Esophagus squamous epithelium (tissue), 5 donors: ENCODE results near the gene SURF2. TPM values are rescaled to one million over a fixed set of nuclear protein-coding genes. Genes with fewer than 3 reads are reported as not detected.
"Not testable (repeated sequence)": the region's sequence is repeated elsewhere in the genome, so short reads cannot be mapped to it uniquely, and the experiment has no call there.

Source experiments
- DNase-seq: peaks from one replicate; lab custom pipeline; 2025; lab: John Stamatoyannopoulos, UW
- H3K27ac ChIP-seq, 4 donors: fragments of 200-600 bp; sonication (generic); one replicate each; pipeline ENCODE4 v1.5.1; 2016 to 2019; ENCODE audit warnings: mild to moderate bottlenecking in 1 of 4
- H3K27me3 ChIP-seq, 4 donors: fragments of 200-600 bp; sonication (generic); 1 replicate in 3 of 4; 2 replicates in 1 of 4; pipeline versions ENCODE4 v1.5.1 to v1.6.0; 2017 to 2021; ENCODE audit warnings: antibody characterized with exemption in 1 of 4
- H3K36me3 ChIP-seq, 3 donors: fragments of 200-600 bp; sonication (generic); one replicate each; pipeline ENCODE4 v1.5.1; 2016 to 2019
- H3K4me1 ChIP-seq, 3 donors: fragments of 200-600 bp; sonication (generic); one replicate each; pipeline ENCODE4 v1.5.1; 2017 to 2019
- H3K4me3 ChIP-seq, 4 donors: fragments of 200-600 bp; sonication (generic); 1 replicate in 3 of 4; 2 replicates in 1 of 4; pipeline ENCODE4 v1.5.1; 2016 to 2019; ENCODE audit warnings: mild to moderate bottlenecking in 2 of 4, moderate library complexity in 1 of 4
- H3K9me3 ChIP-seq, 3 donors: fragments of 200-600 bp; sonication (generic); one replicate each; pipeline ENCODE4 v1.5.1; 2016 to 2019
- POLR2A ChIP-seq, 4 donors: fragments of 450-650 bp; IDR thresholded peaks; one replicate each; pipeline ENCODE4 v1.6.1; 2017; ENCODE audit warnings: antibody characterized with exemption in 4 of 4, mild to moderate bottlenecking in 4 of 4, moderate library complexity in 3 of 4
- WGBS, 2 donors: methylation state at CpG; one replicate each; pipeline ENCODE4 v1.1.5; 2018; 5-methylcytosine and 5-hydroxymethylcytosine counted together
- intact Hi-C: fragments of 100-400 bp; cut with DNase I; formaldehyde crosslinking; loops from one replicate; pipeline ENCODE4 v1.15.0; 2022
- total RNA-seq, 4 donors: library from RNA; depleted of rRNA; stranded (reverse); fragments of >200 nt; gene quantifications; one replicate each; pipeline ENCODE4 v1.1.0, GENCODE V29; 2016
- TF ChIP-seq, protein P1 (sequence below), 6 experiments: fragments of 450-650 bp in 4 of 6; fragments of 200-600 bp in 2 of 6; sonication (generic) in 2 of 6; IDR thresholded peaks; one replicate each; pipeline ENCODE4 v1.5.1; 2016 to 2019; ENCODE audit warnings: antibody characterized with exemption in 6 of 6, mild to moderate bottlenecking in 4 of 6, moderate library complexity in 4 of 6
- donor health status: DM: yes; HTN: yes; CAD: no.

SURF2 gene
- total RNA-seq, 4 donors from 2014 or later = 30.1 to 36.8 (median 33.6) TPM

DNA sequence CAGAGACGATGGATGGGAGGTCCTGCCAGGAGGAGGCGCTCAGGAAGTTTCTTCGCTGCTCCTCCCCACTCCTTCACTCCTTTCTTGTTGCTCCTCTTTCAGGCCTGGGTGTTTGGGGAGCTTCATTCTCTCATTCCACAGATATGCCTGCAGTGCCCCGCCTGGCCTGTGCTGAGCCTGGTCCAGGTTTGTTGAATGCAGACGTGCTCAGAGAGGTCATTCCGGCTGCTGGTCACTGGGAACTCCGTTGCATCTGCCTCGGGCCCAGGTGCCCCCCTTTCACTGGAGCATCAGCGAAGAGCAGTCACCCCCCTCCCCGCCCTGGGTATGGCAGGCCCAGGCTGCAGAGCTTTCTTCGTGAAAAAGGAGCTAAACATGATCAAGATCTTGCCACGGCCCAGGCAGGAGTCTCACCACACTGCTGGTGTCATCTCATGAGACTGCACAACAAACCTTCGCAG is 35.9 kb upstream of the SURF2 start:
- H3K27ac ChIP-seq = no peak overlapping the region
- WGBS, 2 donors = 82 to 87% methylated on average over 3 to 4 of the region's 13 CpGs
- DNase-seq = no peak
- no peaks in the 10 kb centered on the region for H3K9me3 ChIP-seq
- TF ChIP-seq POLR2A (IDR thresholded peaks at IDR 0.05) = no peak
- TF ChIP-seq, protein P1, sequence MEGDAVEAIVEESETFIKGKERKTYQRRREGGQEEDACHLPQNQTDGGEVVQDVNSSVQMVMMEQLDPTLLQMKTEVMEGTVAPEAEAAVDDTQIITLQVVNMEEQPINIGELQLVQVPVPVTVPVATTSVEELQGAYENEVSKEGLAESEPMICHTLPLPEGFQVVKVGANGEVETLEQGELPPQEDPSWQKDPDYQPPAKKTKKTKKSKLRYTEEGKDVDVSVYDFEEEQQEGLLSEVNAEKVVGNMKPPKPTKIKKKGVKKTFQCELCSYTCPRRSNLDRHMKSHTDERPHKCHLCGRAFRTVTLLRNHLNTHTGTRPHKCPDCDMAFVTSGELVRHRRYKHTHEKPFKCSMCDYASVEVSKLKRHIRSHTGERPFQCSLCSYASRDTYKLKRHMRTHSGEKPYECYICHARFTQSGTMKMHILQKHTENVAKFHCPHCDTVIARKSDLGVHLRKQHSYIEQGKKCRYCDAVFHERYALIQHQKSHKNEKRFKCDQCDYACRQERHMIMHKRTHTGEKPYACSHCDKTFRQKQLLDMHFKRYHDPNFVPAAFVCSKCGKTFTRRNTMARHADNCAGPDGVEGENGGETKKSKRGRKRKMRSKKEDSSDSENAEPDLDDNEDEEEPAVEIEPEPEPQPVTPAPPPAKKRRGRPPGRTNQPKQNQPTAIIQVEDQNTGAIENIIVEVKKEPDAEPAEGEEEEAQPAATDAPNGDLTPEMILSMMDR (IDR thresholded peaks at IDR 0.05) = no peak
- H3K27me3 ChIP-seq = no peaks in the 10 kb centered on the region
- no peaks in the 10 kb centered on the region for H3K36me3 ChIP-seq
- intact Hi-C loops = loop anchor here (5.0 kb wide), 1 partner anchor 133 kb away; no protein-coding TSS in a partner anchor
- H3K4me1 ChIP-seq = no peaks in the 10 kb centered on the region
- H3K4me3 ChIP-seq = no peak overlapping the region

DNA sequence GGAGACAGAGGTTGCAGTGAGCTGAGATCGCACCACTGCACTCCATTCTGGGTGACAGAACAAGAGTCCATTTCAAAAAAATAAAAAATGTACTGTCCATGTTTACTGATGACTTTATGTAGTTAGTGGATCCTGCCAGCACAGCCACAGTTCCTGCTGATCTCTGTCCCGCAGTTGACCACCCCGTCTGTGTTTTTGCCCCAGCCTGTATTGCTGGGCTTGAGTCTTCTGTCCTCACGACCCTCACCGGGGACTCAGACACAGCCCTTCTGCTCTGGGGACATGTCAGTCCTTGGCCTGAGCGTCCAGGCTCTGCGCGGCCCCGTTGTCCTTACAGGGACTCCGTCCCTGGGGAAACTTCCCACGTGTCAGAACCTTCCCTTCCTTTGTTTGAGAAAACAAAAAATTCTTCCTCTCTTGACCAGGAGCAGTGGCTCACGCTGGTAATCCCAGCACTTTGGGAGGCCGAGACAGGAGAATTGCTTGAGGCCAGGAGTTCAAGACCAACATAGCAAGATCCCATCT is 34.9 kb upstream of the SURF2 start:
- Histone ChIP-seq H3K4me3 (no peak overlapping the region), H3K27ac (no peak overlapping the region), H3K27me3 (no peaks in the 10 kb centered on the region), H3K4me1 (no peaks in the 10 kb centered on the region), H3K36me3 (no peaks in the 10 kb centered on the region), H3K9me3 (no peaks in the 10 kb centered on the region)
- intact Hi-C loops = loop anchor here (5.0 kb wide), 1 partner anchor 134 kb away; no protein-coding TSS in a partner anchor
- DNase-seq = no peak
- 76 to 81% methylated on average over 5 to 13 of the region's 13 CpGs for WGBS, 2 donors
- no peak for TF ChIP-seq POLR2A (IDR thresholded peaks at IDR 0.05)
- TF ChIP-seq, protein P1 (IDR thresholded peaks at IDR 0.05) = no peak

DNA sequence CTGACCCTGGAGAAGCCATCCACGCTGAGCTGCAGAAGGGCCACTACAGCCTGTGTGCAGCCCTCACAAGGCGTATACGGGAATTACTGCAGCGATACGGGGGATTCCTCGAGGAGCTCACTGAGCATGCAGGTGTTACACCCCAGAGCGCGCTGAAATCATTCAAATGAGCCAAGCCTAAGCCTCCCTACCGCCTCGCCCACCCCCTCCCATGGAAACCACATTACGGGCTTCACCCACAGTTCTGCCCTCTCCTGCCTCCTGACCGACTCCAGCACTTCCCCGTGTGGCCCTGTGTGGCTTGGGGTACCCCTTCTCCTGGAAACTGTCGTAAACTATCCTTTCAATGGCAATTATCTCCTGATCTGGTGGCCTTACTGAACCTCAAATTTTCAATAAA is 33.6 kb upstream of the SURF2 start:
- no peak overlapping the region for H3K4me3 ChIP-seq
- no peaks in the 10 kb centered on the region for H3K9me3 ChIP-seq
- H3K27me3 ChIP-seq = no peaks in the 10 kb centered on the region
- TF ChIP-seq, protein P1 (IDR thresholded peaks at IDR 0.05) = no peak
- TF ChIP-seq POLR2A (IDR thresholded peaks at IDR 0.05) = no peak
- intact Hi-C loops = loop anchor here (5.0 kb wide), 1 partner anchor 135 kb away; no protein-coding TSS in a partner anchor
- no peaks in the 10 kb centered on the region for H3K36me3 ChIP-seq
- WGBS, 2 donors = 77 to 90% methylated on average over 2 to 6 of the region's 14 CpGs
- no peak overlapping the region for H3K27ac ChIP-seq
- H3K4me1 ChIP-seq = no peaks in the 10 kb centered on the region
- no peak for DNase-seq

DNA sequence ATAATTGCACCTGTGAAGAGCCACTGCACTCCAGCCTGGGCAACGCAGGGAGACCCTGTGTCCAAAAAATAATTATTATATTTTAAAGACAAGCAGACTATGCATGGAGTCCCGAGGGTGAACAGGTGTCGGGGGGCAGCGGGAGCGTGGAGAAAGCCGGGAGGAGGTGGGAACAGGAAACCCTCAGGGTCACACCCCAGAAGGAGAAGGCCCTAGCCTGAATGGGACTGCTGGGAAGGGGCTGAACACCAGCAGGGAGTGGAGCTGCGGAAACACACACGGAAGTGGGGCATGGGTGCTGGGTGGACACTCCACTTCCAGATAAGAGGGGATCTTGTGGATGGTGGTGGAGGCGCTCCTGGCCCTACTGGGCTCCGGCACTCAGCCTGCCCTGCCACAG is 33.1 kb upstream of the SURF2 start:
- TF ChIP-seq, protein P1 (IDR thresholded peaks at IDR 0.05) = no peak
- no peak for TF ChIP-seq POLR2A (IDR thresholded peaks at IDR 0.05)
- H3K4me3 ChIP-seq = no peak overlapping the region
- no peaks in the 10 kb centered on the region for H3K27me3 ChIP-seq
- no peaks in the 10 kb centered on the region for H3K4me1 ChIP-seq
- intact Hi-C loops = loop anchor here (5.0 kb wide), 1 partner anchor 136 kb away; no protein-coding TSS in a partner anchor
- H3K9me3 ChIP-seq = no peaks in the 10 kb centered on the region
- DNase-seq = no peak
- H3K36me3 ChIP-seq = no peaks in the 10 kb centered on the region
- no peak overlapping the region for H3K27ac ChIP-seq
- WGBS, 2 donors = 83 to 95% methylated on average over 9 to 10 of the region's 10 CpGs

DNA sequence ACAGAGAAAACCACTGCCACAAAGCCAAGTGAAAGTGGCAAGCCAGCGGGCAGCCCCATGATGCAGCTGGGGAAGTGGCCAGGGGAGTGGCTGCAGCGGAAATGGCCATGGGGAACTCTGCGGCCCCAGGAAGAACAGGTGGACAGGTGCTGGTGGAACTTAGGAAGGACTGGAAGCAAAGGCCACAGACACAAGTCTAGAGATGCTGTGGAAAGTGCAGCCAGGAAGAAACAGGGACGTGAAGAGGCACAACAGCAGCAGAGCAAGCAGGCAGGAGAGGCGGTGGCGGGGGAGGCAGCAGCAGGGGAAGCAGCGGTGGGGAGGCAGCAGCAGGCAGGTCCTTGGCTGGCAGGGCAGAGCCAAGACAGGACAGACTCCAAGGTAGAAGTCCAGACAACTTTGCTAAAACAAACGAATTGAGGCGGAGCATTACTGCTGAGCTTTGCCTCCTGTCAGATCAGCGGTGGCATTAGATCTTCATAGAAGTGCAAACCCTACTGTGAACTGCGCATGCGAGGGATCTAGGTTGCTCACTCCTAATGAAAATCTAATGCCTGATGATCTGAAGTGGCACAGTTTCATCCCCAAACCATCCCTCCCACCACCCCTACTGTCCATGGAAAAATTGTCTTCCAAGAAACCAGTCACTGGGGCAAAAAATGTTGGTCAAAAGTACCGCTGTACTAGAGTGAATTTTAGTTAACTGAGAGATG is 32.2 kb upstream of the SURF2 start:
- WGBS, 2 donors = 78 to 82% methylated on average over 13 of the region's 13 CpGs
- H3K4me1 ChIP-seq = peaks cover 0 to 4% (median 0%) of the 10 kb centered on the region in 3 donors
- H3K36me3 ChIP-seq = no peaks in the 10 kb centered on the region
- H3K9me3 ChIP-seq = no peaks in the 10 kb centered on the region
- TF ChIP-seq POLR2A (IDR thresholded peaks at IDR 0.05) = no peak
- TF ChIP-seq, protein P1 (IDR thresholded peaks at IDR 0.05) = no peak
- no peaks in the 10 kb centered on the region for H3K27me3 ChIP-seq
- intact Hi-C loops = loop anchor here (5.0 kb wide), 1 partner anchor 137 kb away; no protein-coding TSS in a partner anchor
- DNase-seq = no peak
- no peak overlapping the region for H3K4me3 ChIP-seq
- no peak overlapping the region for H3K27ac ChIP-seq

DNA sequence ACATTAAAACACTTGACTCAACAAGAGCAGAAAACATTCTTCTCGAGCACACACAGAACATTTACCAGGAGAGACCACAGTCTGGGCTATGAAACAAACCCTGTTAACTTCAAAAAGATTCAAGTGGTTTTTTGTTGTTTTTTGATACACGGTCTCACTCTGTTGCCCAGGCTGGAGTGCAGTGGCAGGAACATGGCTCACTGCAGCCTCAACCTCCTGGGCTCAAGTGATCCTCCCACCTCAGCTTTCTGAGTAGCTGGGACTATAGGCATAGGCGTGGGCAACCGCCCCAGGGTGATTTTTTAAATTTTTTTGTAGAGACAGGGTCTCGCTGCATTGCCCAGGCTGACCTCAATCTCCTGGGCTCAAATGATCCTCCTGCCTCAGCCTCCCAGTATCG is 29.3 kb upstream of the SURF2 start:
- H3K9me3 ChIP-seq, DNase-seq, H3K27me3 ChIP-seq, H3K4me3 ChIP-seq, intact Hi-C loops, H3K27ac ChIP-seq: not testable (repeated sequence)
- H3K36me3 ChIP-seq = peaks cover 12 to 25% (median 12%) of the 10 kb centered on the region in 3 donors
- H3K4me1 ChIP-seq = peaks cover 0 to 13% (median 0%) of the 10 kb centered on the region in 3 donors
- WGBS, 2 donors = 90 to 92% methylated on average over 4 to 6 of the region's 6 CpGs
